GOT3 (cell line): ENCODE measurements around the gene RASA3.

ENCODE experiments used
- DNase-seq: peaks from one replicate; lab custom pipeline; 2025; ENCODE audit warnings: mixed read lengths; lab: John Stamatoyannopoulos, UW

Gene RASA3

GRCh38 chr13:113950451-113951245 lies 181.8 kb downstream of the RASA3 start:
- DNase-seq: no peak

- DNase-seq: no peak
Measured at GRCh38 chr13:113949546-113949945, 182.9 kb downstream of the RASA3 start.

DNA sequence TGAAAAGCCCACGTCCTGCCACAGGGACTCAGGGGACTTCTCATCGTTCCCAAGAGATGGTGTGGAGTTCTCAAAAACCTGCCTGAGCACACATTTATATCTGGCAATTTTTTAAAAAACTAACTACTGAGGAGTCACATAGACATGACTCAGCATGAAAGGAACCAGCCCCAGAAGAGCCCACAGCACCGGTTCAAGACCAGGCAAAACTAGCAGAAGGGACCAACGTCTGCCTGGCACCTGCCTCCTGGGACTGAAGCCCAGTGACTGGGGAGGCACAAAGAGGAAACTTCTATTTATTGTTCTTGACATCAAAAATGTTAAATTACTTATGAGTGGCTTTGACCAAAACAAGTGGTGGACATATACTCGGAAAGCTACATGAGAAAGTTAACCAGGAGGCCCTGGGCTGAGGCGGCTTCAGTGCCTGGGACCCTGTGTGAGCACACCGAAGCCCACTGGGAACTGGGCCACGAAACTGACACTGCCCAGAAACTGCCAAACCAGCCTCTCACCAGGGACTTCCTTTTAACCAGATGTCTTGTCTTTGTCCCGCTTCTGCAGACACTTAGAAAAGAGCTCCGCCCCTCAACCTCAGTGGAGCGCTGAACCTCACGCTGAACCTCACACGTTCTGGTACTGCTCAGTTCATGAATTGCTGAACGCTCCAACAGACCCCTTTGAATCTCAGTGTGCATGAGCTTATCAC lies 184.2 kb downstream of the RASA3 start:
- DNase-seq: no peak

DNA sequence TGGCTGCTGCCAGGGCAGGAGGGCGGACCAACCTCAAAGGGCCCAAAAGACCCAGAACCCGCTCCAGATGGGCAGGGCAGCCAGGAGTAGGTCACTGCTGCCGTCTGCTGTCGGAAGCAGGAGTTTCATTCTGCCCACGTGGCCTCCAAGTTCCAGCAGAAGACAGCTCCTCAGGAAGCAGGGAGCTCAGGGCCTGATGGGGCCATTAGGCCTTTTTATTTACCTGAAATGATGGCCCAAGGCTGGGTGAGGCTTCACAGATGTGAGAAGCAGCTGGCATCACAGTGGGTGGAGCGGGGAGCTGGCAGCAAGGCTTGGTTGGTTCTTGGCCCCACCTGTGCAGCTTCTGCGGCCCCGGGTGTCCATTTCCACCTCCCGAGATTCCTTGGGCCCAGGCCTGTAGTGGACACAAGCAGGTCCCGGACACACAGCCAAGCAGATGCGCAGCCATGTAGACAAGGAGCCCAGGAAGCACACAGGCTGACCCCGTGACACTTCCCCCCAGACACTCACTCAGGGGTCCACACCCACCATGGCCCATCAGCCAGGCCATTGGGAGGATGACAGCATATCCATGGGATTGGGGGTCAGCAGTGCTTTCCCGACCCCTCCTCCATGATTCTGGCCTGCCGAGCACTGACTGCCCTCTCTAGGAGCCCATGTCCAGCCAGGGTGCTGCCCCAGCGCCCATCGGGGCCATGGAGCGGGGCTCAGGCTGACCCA lies 185.0 kb downstream of the RASA3 start:
- no peak for DNase-seq

GRCh38 chr13:113946409-113947181 lies 185.8 kb downstream of the RASA3 start:
- no peak for DNase-seq

DNA sequence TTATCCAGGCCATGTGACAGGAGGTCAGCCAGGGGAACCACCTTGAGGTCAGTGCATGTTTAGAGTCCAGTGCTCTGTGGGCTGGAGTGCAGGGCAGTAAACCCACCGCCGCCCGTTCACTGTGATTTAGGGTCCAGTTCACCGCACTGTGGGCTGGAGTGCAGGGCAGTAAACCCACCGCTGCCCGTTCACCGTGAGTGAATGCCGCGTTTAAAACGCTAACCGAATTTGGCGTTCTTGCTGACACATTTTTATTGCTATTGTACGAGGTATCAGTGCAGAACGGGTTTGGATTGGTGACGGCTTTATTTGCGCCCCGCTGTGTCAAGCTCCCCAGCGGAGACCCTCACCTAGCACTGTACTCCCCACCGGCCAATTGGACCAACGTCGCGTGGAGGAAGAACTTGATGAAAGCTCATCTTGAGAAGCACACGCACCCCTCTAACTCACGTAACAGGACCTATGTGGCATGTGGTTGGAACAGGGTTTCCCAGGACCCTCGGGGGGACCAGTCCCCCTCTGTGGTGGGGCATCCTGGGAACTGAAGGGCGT lies 186.5 kb downstream of the RASA3 start:
- DNase-seq: no peak

DNA sequence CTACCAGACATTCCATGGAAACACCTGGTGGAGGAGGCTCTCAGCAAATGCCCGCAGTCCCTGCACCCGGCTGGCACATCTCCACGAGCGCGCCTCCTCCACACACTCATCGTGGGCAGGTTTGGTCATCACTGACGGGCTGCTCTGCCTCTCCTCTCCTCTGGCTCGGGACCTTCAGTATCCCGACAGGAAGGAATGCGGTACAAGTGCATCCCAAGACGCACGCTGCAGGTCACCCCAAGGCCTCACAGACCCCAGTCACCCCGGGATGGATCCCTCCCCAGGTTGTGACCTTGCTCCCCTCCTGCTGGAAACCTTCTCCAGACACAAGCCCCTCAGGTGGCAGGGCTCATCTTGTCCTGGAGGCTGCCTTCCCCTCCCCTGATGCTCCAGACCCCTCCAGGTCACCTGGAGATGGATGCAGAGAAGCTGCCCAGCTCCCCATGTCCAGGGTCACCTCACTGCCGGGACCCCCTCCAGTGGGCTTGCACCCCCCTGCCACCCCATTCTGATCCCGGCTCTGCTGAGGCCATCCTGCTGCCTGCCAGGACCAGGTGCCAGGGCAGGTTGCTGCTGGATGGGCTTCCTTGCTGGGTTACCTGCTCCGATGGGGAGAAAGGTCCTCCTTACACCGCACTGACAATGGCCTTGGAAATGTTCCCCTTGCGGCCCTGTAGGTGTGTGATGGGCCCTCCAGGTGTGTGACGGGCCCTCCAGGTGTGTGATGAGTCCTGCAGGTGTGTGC lies 188.4 kb downstream of the RASA3 start:
- DNase-seq: no peak

DNA sequence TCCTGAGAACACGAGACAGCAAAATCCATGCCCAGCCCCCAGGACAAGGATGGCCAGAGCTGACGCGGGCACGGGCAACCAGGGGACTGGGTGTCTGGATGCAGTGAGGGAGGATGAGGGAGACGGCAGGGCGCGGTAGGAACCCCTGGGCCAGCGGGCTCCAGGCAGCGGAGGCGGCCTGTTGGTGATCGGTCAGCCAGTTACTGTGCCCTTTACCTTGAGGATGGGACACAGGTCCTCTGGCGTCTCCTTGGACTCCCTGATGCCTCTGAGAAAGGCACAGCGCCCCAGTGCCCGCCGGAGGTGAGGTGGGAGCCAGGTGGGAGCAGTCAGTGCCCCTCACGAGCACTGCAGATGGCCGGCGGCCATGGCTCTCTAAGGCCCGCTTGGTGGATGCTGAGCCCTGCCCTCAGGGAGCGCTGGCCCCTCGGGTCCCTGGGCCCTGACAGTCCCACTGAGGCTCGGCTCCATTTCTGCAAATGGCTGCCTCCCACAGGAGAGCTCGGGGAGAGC lies 189.8 kb downstream of the RASA3 start:
- no peak for DNase-seq

GRCh38 chr13:113941571-113942191 lies 190.7 kb downstream of the RASA3 start:
- DNase-seq: no peak

GRCh38 chr13:113939944-113940297 lies 192.5 kb downstream of the RASA3 start:
- no peak for DNase-seq

DNA sequence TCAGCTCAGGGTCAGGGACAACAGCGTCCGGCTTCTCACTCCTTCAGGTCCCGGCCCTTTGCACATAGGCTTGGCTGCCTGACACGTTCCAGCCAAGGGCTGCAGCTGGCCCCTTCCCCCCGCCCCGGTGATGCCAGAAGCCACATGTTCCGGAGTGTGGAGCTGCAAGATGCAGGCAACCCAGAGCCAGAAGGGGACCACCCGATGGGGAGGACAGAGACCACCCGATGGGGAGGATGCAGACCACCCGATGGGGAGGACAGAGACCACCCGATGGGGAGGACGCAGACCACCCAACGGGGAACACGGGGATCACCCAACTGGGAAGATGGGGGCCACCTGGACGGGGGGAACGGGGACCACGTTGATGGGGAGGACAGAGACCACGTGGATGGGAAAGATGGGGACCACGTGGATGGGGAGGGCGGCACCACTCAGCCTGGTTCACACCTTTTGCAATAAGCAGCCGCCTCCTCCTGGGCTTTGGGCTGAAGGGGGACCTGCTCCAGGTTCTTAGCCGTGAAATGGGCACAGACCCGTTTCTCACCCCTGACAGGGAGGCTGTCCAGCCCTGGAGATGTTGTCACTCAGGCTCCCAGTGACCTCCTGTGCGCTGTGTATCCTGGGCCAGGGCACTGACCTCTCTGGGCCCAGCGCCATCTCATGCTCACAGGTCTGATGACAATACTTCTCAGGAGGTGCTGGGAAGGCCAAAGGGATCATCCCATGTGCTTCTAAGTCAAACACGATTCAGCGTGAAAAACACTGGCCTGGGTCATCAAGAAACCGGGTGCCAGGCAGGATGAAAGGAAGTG lies 193.1 kb downstream of the RASA3 start:
- no peak for DNase-seq

DNA sequence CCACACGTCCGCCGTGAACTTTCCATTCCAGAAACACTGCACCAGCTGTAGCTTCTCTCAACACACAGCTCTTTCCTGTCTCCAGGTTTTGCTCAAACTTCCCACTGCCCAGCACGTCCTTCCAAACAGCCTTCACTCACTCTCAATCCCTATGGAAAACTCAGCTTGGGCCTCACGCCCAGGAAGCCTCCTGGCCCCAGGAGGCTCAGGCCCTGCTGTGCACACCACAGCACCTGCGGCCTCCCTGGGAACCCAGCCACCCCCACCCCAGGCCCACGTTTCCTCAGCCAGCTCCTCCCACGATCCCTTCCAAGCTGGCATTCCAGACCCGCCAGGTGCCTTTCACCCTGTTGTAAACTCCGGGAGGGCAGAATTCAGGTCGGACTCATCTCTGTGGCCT lies 193.7 kb downstream of the RASA3 start:
- no peak for DNase-seq

DNA sequence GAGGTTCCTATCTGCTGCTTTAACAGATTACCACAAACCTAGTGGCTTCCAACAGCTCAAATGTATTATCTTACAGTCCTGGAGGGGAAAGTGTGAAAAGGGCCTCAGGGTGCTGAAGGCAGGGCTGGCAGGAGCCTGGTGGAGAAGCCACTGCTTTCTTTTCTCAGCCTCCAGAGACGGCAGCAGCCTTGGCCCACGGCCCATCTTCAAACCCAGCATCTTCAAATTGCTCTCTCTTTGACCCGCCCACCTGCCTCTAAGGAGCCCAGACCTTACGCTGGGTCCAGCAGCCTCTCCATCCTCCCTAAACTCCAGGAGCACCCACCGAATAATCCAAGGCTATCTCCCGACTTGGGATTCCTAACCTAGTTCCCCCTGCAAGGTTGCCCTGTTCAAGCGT lies 194.2 kb downstream of the RASA3 start:
- no peak for DNase-seq

GRCh38 chr13:113937527-113938180 lies 194.8 kb downstream of the RASA3 start:
- DNase-seq: no peak

DNA sequence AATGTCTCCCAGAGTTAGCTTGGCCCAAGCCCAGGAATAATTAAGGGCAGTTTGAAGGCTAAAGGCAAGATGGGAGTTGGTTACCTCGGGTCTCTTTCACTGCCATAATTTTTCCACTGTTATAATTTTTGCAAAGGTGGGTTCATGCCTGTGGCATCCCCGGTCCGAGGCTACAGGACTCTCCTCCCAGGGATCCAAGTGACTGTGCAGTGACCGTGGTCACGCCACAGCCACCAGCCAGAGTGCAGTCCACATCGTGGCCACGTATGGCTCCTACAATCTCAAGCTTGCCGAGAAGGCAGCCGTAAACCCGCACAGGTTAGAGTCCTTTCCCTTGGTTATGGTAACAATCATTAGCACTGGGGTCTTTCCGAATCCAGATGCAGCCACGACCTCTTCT lies 195.3 kb downstream of the RASA3 start:
- no peak for DNase-seq

- DNase-seq: no peak
Measured at GRCh38 chr13:113936166-113936965, 196.1 kb downstream of the RASA3 start.

GRCh38 chr13:113935001-113935844 lies 197.2 kb downstream of the RASA3 start:
- DNase-seq: no peak
